Keratinocyte (primary cell): ENCODE measurements around the gene ZHX3.

Source experiments
- CTCF ChIP-seq, 3 experiments: IDR thresholded peaks in 1 of 3; conservative IDR thresholded peaks in 1 of 3; optimal IDR thresholded peaks in 1 of 3; 2 replicates in 2 of 3; 3 replicates in 1 of 3; pipeline versions ENCODE3 to v1.5.1; 2011; ENCODE audit warnings: low read length in 3 of 3, mild to moderate bottlenecking in 3 of 3, moderate library complexity in 2 of 3, control low read depth in 1 of 3, inconsistent platforms in 1 of 3; ENCODE audit not compliant: insufficient read depth in 2 of 3; ENCODE audit errors: extremely low read depth in 1 of 3
- EZH2 ChIP-seq: IDR thresholded peaks from one replicate; pipeline ENCODE4 v1.6.1; 2012; ENCODE audit warnings: inconsistent platforms, mild to moderate bottlenecking, low read length, moderate library complexity

GRCh38 chr20:41148942-41149341 is 168.6 kb downstream of the ZHX3 start:
- TF ChIP-seq CTCF (optimal IDR thresholded peaks at IDR 0.05 in 1 of 3, IDR thresholded peaks at IDR 0.05 in 1 of 3, conservative IDR thresholded peaks at IDR 0.05 in 1 of 3; ENCODE audit: extremely low read depth in 1 of 3, insufficient read depth in 2 of 3, low read length in 3 of 3) (no peak), EZH2 (no peak)
